ENCODE measurements around the gene BUD31. TPM values are rescaled to one million over a fixed set of nuclear protein-coding genes. Genes with fewer than 3 reads are reported as not detected.

The BUD31 gene
- total and polyA plus RNA-seq, 10 of the 15 experiments (the other 5 are each of a cell fraction or from before 2014, with no cell fraction given) = 74.2 to 317 (median 130) TPM

DNA sequence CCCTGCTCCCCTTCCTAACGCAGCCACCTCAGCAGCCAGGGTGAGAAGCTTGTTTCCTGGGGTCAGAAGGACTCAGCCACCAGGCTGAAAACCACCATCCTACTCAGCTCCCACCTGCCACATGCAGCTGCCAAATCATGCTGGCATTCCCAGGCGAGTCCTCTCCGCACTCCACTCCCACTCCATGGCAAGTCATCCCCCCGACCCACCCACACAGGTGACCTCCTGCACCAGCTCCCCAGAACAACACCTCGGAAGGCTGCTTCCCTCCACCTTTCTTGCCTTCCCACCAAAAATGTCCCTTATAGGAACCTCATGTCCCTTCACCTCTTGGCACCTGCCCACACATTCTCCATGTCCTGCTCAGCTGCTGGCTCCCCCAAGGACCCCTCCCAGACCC lies 5.0 kb upstream of the BUD31 start:
- Histone ChIP-seq H4K20me1 (ENCODE audit: control insufficient read depth, insufficient read depth) (no peaks in the 10 kb centered on the region), H3K4me1 (ENCODE audit: control insufficient read depth, insufficient read depth, low read length) (peaks cover 7% of the 10 kb centered on the region), H3K79me2 (ENCODE audit: control insufficient read depth, insufficient read depth, low read length) (peaks cover 36% of the 10 kb centered on the region), H3K36me3 (ENCODE audit: control insufficient read depth in 2 of 2, insufficient read depth in 2 of 2, low read length in 1 of 2) (peaks cover 23 to 26% of the 10 kb centered on the region in 2 experiments), H3K27ac (ENCODE audit: control insufficient read depth, insufficient read depth) (no peak overlapping the region), H2AFZ (ENCODE audit: control insufficient read depth, low read depth, low read length) (no peak overlapping the region), H3K4me2 (ENCODE audit: control insufficient read depth, insufficient read depth) (no peak overlapping the region), H3K27me3 (replicated peaks in 1 of 2; ENCODE audit: control insufficient read depth in 2 of 2, insufficient read depth in 2 of 2, low read length in 1 of 2) (no peaks in the 10 kb centered on the region), H3K4me3 (no peak overlapping the region), H3K9ac (ENCODE audit: control insufficient read depth, insufficient read depth, low read length) (no peak overlapping the region), H3K9me3 (replicated peaks; ENCODE audit: control insufficient read depth, insufficient read depth, low read length) (no peaks in the 10 kb centered on the region)
- BruUV-seq (replicated peaks) = TSS peak; percentile 0
- SMC1A ChIA-PET (ENCODE audit: uncharacterized antibody, unreplicated experiment) = no interaction called here
- POLR2A ChIA-PET = interaction anchor here (1.2 kb wide), 1 partner anchor 16 kb away, joined by 3 read pairs; no protein-coding TSS in a partner anchor
- RAD21 ChIA-PET (ENCODE audit: unreplicated experiment) = no interaction called here
- in situ Hi-C loops (cut with MboI) (no loop called here), intact Hi-C loops (cut with micrococcal nuclease; ENCODE audit: unreplicated experiment) (no loop called here)
- no peak for ATAC-seq
- CTCF ChIA-PET = interaction anchor here (0.6 kb wide), 1 partner anchor 58 kb away, joined by 3 read pairs; no protein-coding TSS in a partner anchor
- FAIRE-seq = no peak
- no peak for DNase-seq (ENCODE audit: low read depth, low spot score)
- TF ChIP-seq ZSCAN29 (IDR thresholded peaks at IDR 0.05) (no peak), POLR2AphosphoS2 (IDR thresholded peaks at IDR 0.05; ENCODE audit: low read depth, low read length) (no peak), ZNF384 (IDR thresholded peaks at IDR 0.05; ENCODE audit: borderline replicate concordance, low read depth, low read length) (no peak), CREM (IDR thresholded peaks at IDR 0.05; ENCODE audit: low read depth) (no peak), IKZF2 (IDR thresholded peaks at IDR 0.05) (no peak), EGR1 (IDR thresholded peaks at IDR 0.05; ENCODE audit: borderline replicate concordance in 1 of 2, low read depth in 2 of 2, low read length in 2 of 2) (no peak), SUPT20H (IDR thresholded peaks at IDR 0.05; ENCODE audit: borderline replicate concordance, control insufficient read depth, low read depth, low read length) (no peak), NR2C2 (IDR thresholded peaks at IDR 0.05; ENCODE audit: borderline replicate concordance, control insufficient read depth, insufficient read length, low read depth) (no peak), E2F8 (IDR thresholded peaks at IDR 0.05; ENCODE audit: low read depth, partially characterized antibody) (no peak)
- 88% methylated on average over 5 of the region's 5 CpGs for WGBS (ENCODE audit: insufficient coverage, insufficient replicate concordance, low lambda C conversion rate, missing lambda C conversion rate)
